Measurements from ENCODE around the gene MACROD2. TPM values are rescaled to one million over a fixed set of nuclear protein-coding genes. Genes with fewer than 3 reads are reported as not detected.

MACROD2 gene
- polyA plus RNA-seq, 1 donor from 2014 or later, result 23.2 TPM

GRCh38 chr20:14685183-14685582, 689.9 kb downstream of the MACROD2 start (continued):
- TF ChIP-seq EP300 (conservative IDR thresholded peaks at IDR 0.05; ENCODE audit: poor library complexity, severe bottlenecking) (peak; percentile 99), RAD21 (conservative IDR thresholded peaks at IDR 0.05) (no peak)

DNA sequence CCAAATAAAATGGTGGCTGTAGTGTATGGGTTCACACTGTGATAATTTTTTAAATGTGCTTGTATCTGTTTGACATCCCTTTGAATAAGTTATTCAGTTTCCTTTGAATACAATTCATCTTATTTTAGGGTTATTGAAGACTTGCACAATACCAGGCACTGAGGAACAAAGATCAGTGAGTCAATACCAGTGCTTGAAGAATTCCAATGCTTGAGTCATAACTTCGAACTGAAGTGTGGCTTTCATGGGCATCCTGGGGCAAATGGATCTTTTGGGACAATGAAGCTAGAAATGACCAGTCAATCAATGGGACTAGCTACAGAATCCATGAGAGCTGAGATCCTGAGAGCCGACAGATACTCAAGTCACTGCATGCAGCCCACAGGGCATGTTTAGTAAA, 692.0 kb downstream of the MACROD2 start:
- H4K20me1 ChIP-seq (ENCODE audit: insufficient read depth), result no peaks in the 10 kb centered on the region
- H3K36me3 ChIP-seq (ENCODE audit: insufficient read depth, low read length), result no peaks in the 10 kb centered on the region
- H3K9me2 ChIP-seq (ENCODE audit: insufficient read depth, low read length), result no peaks in the 10 kb centered on the region
- no peaks in the 10 kb centered on the region for H3K79me2 ChIP-seq (replicated peaks; ENCODE audit: insufficient read depth, low read length)
- H2AFZ ChIP-seq (ENCODE audit: low read depth, low read length), result no peak overlapping the region
- no peak overlapping the region for H3K4me2 ChIP-seq (ENCODE audit: low read length)
- no peak overlapping the region for H3K27ac ChIP-seq (ENCODE audit: low read length)
- no peak for TF ChIP-seq SMC3 (conservative IDR thresholded peaks at IDR 0.05; ENCODE audit: poor library complexity)
- no peak for TF ChIP-seq CTCF (IDR thresholded peaks at IDR 0.05; ENCODE audit: poor library complexity, severe bottlenecking)
- TF ChIP-seq, protein P1, sequence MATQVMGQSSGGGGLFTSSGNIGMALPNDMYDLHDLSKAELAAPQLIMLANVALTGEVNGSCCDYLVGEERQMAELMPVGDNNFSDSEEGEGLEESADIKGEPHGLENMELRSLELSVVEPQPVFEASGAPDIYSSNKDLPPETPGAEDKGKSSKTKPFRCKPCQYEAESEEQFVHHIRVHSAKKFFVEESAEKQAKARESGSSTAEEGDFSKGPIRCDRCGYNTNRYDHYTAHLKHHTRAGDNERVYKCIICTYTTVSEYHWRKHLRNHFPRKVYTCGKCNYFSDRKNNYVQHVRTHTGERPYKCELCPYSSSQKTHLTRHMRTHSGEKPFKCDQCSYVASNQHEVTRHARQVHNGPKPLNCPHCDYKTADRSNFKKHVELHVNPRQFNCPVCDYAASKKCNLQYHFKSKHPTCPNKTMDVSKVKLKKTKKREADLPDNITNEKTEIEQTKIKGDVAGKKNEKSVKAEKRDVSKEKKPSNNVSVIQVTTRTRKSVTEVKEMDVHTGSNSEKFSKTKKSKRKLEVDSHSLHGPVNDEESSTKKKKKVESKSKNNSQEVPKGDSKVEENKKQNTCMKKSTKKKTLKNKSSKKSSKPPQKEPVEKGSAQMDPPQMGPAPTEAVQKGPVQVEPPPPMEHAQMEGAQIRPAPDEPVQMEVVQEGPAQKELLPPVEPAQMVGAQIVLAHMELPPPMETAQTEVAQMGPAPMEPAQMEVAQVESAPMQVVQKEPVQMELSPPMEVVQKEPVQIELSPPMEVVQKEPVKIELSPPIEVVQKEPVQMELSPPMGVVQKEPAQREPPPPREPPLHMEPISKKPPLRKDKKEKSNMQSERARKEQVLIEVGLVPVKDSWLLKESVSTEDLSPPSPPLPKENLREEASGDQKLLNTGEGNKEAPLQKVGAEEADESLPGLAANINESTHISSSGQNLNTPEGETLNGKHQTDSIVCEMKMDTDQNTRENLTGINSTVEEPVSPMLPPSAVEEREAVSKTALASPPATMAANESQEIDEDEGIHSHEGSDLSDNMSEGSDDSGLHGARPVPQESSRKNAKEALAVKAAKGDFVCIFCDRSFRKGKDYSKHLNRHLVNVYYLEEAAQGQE (IDR thresholded peaks at IDR 0.05; ENCODE audit: borderline replicate concordance), result no peak
- TF ChIP-seq TAF1 (IDR thresholded peaks at IDR 0.05; ENCODE audit: low read depth), result no peak
- TF ChIP-seq POLR2AphosphoS5 (IDR thresholded peaks at IDR 0.05), result no peak
- TF ChIP-seq MXI1 (conservative IDR thresholded peaks at IDR 0.05; ENCODE audit: poor library complexity, severe bottlenecking), result no peak
- no peak for TF ChIP-seq EP300 (conservative IDR thresholded peaks at IDR 0.05; ENCODE audit: poor library complexity, severe bottlenecking)
- no peak for TF ChIP-seq EZH2 (IDR thresholded peaks at IDR 0.05; ENCODE audit: borderline replicate concordance, insufficient read depth, low read length, poor library complexity, severe bottlenecking)
- TF ChIP-seq RAD21 (conservative IDR thresholded peaks at IDR 0.05), result no peak
- H3K4me3 ChIP-seq (ENCODE audit: low read length), result no peak overlapping the region
- peaks cover 2% of the 10 kb centered on the region for H3K9me3 ChIP-seq (ENCODE audit: low read length)
- H3K27me3 ChIP-seq (ENCODE audit: insufficient read depth, low read depth, low read length), result peaks cover 8% of the 10 kb centered on the region
- peaks cover 5% of the 10 kb centered on the region for H3F3A ChIP-seq (ENCODE audit: insufficient read depth, low read length, poor library complexity, severe bottlenecking)
- no peak overlapping the region for H3K9ac ChIP-seq (ENCODE audit: low read length)

DNA sequence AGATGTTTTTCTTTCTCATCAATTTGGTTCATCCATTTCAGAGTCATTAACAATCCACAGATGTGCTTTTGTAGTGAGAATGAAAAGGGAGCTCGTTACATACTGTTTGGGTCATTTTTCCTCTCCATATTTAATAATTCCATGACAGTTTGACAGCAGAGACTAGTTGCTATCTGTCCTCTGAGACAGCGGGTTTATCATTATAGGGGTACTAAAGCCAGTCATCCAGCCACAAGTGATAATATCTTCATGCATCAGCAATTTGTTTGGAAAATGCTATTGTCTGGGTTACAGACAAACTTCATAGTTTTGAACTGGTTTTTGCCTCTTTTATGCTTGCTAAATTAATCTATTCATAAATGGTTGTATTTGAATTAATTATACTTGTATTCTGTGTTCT, 692.7 kb downstream of the MACROD2 start:
- Histone ChIP-seq H3K27me3 (ENCODE audit: insufficient read depth, low read depth, low read length) (peaks cover 8% of the 10 kb centered on the region), H3K9ac (ENCODE audit: low read length) (no peak overlapping the region), H3K9me3 (ENCODE audit: low read length) (peaks cover 2% of the 10 kb centered on the region), H2AFZ (ENCODE audit: low read depth, low read length) (no peak overlapping the region), H3K36me3 (ENCODE audit: insufficient read depth, low read length) (no peaks in the 10 kb centered on the region), H3F3A (ENCODE audit: insufficient read depth, low read length, poor library complexity, severe bottlenecking) (peaks cover 5% of the 10 kb centered on the region), H3K4me2 (ENCODE audit: low read length) (no peak overlapping the region), H3K4me3 (ENCODE audit: low read length) (no peak overlapping the region), H3K9me2 (ENCODE audit: insufficient read depth, low read length) (no peaks in the 10 kb centered on the region), H3K79me2 (replicated peaks; ENCODE audit: insufficient read depth, low read length) (no peaks in the 10 kb centered on the region), H3K27ac (ENCODE audit: low read length) (no peak overlapping the region), H4K20me1 (ENCODE audit: insufficient read depth) (no peaks in the 10 kb centered on the region)
- TF ChIP-seq, protein P1 (IDR thresholded peaks at IDR 0.05; ENCODE audit: borderline replicate concordance), result no peak
- TF ChIP-seq CTCF (IDR thresholded peaks at IDR 0.05; ENCODE audit: poor library complexity, severe bottlenecking) (no peak), EZH2 (IDR thresholded peaks at IDR 0.05; ENCODE audit: borderline replicate concordance, insufficient read depth, low read length, poor library complexity, severe bottlenecking) (no peak), EP300 (conservative IDR thresholded peaks at IDR 0.05; ENCODE audit: poor library complexity, severe bottlenecking) (no peak), MXI1 (conservative IDR thresholded peaks at IDR 0.05; ENCODE audit: poor library complexity, severe bottlenecking) (no peak), TAF1 (IDR thresholded peaks at IDR 0.05; ENCODE audit: low read depth) (no peak), SMC3 (conservative IDR thresholded peaks at IDR 0.05; ENCODE audit: poor library complexity) (no peak), RAD21 (conservative IDR thresholded peaks at IDR 0.05) (no peak), POLR2AphosphoS5 (IDR thresholded peaks at IDR 0.05) (no peak)
